PC-9 (cell line): ENCODE data around the gene PCSK7. TPM values are rescaled to one million over a fixed set of nuclear protein-coding genes. Genes with fewer than 3 reads are reported as not detected.

Experiments
- BruUV-seq: library from RNA; stranded (reverse); fragments of 400-500 nt; replicated peaks from 2 replicates; lab custom pipeline; 2021; lab: Mats Ljungman, UMichigan
- CTCF ChIA-PET: fragments of 300-600 bp; sonication (Branson Sonifier 250); formaldehyde crosslinking; loops from one replicate; lab custom pipeline; 2022; ENCODE audit warnings: antibody characterized with exemption; lab: Charles Lee
- POLR2A ChIA-PET: fragments of 300-600 bp; sonication (Branson Sonifier 250); formaldehyde crosslinking; loops from one replicate; lab custom pipeline; 2022; ENCODE audit warnings: antibody characterized with exemption; ENCODE audit not compliant: unreplicated experiment; lab: Charles Lee
- DNase-seq, 2 experiments: peaks; one replicate each; pipeline versions ENCODE4 v3.0.0 to v3.0.0-alpha.2; 2015 to 2022; ENCODE audit warnings: mixed read lengths in 1 of 2
- H2AFZ ChIP-seq: fragments of 200-600 bp; sonication (generic); 2 replicates; pipeline ENCODE4 v1.8.1; 2017; ENCODE audit warnings: antibody characterized with exemption
- H3F3A ChIP-seq: fragments of 200-600 bp; sonication (generic); 2 replicates; pipeline ENCODE4 v1.8.1; 2017; ENCODE audit warnings: antibody characterized with exemption, mild to moderate bottlenecking, low read depth; ENCODE audit not compliant: insufficient read depth
- H3K27ac ChIP-seq: fragments of 200-600 bp; sonication (generic); 2 replicates; pipeline ENCODE4 v1.6.1; 2016; ENCODE audit warnings: mixed run types
- H3K27me3 ChIP-seq: fragments of 200-600 bp; sonication (generic); 2 replicates; pipeline ENCODE4 v1.6.1; 2016; ENCODE audit warnings: low read depth, mixed run types; ENCODE audit not compliant: insufficient read depth
- H3K36me3 ChIP-seq: fragments of 200-600 bp; sonication (generic); 2 replicates; pipeline ENCODE4 v1.6.1; 2016; ENCODE audit warnings: low read depth, mixed run types
- H3K4me1 ChIP-seq: fragments of 200-600 bp; sonication (generic); replicated peaks from 2 replicates; pipeline ENCODE4 v1.6.1; 2016; ENCODE audit warnings: mixed run types; ENCODE audit not compliant: insufficient read depth
- H3K4me2 ChIP-seq: fragments of 200-600 bp; sonication (generic); 2 replicates; pipeline ENCODE4 v1.6.1; 2017; ENCODE audit warnings: mixed run types
- H3K4me3 ChIP-seq: fragments of 200-600 bp; sonication (generic); 2 replicates; pipeline ENCODE4 v1.6.1; 2016; ENCODE audit warnings: mixed run types
- H3K79me2 ChIP-seq: fragments of 200-600 bp; sonication (generic); 2 replicates; pipeline ENCODE4 v1.6.1; 2017; ENCODE audit warnings: low read depth, mixed run types
- H3K9me2 ChIP-seq: fragments of 200-600 bp; sonication (generic); 2 replicates; pipeline ENCODE4 v1.8.1; 2017; ENCODE audit warnings: mild to moderate bottlenecking; ENCODE audit not compliant: insufficient read depth
- H3K9me3 ChIP-seq: fragments of 200-600 bp; sonication (generic); 2 replicates; pipeline ENCODE4 v1.8.1; 2016; ENCODE audit warnings: low read depth; ENCODE audit not compliant: insufficient read depth
- H4K20me1 ChIP-seq: fragments of 200-600 bp; sonication (generic); 2 replicates; pipeline ENCODE4 v1.8.1; 2017; ENCODE audit not compliant: insufficient read depth
- EZH2 ChIP-seq: fragments of 200-600 bp; sonication (generic); IDR thresholded peaks from 2 replicates; pipeline ENCODE4 v1.8.0; 2017; ENCODE audit warnings: antibody characterized with exemption, low read depth
- intact Hi-C: fragments of 100-400 bp; cut with micrococcal nuclease; formaldehyde crosslinking; loops from one replicate; pipeline ENCODE4 v1.10.0; 2022; ENCODE audit not compliant: unreplicated experiment
- total RNA-seq: library from RNA; stranded (reverse); gene quantifications from 2 replicates; pipeline ENCODE4 v1.2.3, GENCODE V29; 2021
- TF ChIP-seq, protein P1 (sequence below): fragments of 200-600 bp; sonication (generic); conservative IDR thresholded peaks from 2 replicates; pipeline ENCODE4 v1.6.1; 2017; ENCODE audit warnings: mixed run types, antibody characterized with exemption, mild to moderate bottlenecking, moderate library complexity

Gene PCSK7
- total RNA-seq, 1 experiment from 2014 or later = 41.6 TPM

DNA sequence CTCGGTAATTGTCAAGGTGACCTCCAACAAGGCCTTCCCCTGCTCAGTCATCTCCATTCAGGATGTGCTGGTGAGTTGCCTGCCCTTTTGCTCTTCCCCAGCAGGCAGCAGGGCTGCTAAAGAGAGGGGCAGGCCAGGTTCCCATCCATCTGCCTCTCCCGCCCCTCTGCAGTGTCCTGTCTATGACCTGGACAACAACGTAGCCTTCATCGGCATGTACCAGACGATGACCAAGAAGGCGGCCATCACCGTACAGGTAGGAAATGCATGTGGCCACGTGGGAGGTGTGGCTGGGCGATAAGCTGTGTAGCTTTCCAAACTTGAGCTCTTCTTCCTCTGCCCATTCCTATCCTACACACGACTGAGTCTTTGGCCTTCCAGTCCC, 49.3 kb downstream of the PCSK7 start:
- BruUV-seq = no TSS peak
- H3K79me2 ChIP-seq = no peaks in the 10 kb centered on the region
- peaks cover 18% of the 10 kb centered on the region for H3K4me1 ChIP-seq
- H3K36me3 ChIP-seq = no peaks in the 10 kb centered on the region
- no peak for TF ChIP-seq EZH2
- TF ChIP-seq, protein P1, sequence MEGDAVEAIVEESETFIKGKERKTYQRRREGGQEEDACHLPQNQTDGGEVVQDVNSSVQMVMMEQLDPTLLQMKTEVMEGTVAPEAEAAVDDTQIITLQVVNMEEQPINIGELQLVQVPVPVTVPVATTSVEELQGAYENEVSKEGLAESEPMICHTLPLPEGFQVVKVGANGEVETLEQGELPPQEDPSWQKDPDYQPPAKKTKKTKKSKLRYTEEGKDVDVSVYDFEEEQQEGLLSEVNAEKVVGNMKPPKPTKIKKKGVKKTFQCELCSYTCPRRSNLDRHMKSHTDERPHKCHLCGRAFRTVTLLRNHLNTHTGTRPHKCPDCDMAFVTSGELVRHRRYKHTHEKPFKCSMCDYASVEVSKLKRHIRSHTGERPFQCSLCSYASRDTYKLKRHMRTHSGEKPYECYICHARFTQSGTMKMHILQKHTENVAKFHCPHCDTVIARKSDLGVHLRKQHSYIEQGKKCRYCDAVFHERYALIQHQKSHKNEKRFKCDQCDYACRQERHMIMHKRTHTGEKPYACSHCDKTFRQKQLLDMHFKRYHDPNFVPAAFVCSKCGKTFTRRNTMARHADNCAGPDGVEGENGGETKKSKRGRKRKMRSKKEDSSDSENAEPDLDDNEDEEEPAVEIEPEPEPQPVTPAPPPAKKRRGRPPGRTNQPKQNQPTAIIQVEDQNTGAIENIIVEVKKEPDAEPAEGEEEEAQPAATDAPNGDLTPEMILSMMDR = no peak
- H3K27me3 ChIP-seq = no peaks in the 10 kb centered on the region
- ChIA-PET POLR2A (interaction anchor here (0.6 kb wide), 1 partner anchor 338 kb away, joined by 5 read pairs; no protein-coding TSS in a partner anchor), CTCF (no interaction called here)
- intact Hi-C loops = no loop called here
- H4K20me1 ChIP-seq = no peaks in the 10 kb centered on the region
- no peak overlapping the region for H3K4me2 ChIP-seq
- H3K9me3 ChIP-seq = no peaks in the 10 kb centered on the region
- no peak for DNase-seq
- H3F3A ChIP-seq = peaks cover 6% of the 10 kb centered on the region; the same call in 1 of the 2 replicates
- H2AFZ ChIP-seq = no peak overlapping the region
- H3K4me3 ChIP-seq = no peak overlapping the region
- no peaks in the 10 kb centered on the region for H3K9me2 ChIP-seq
- H3K27ac ChIP-seq = no peak overlapping the region

DNA sequence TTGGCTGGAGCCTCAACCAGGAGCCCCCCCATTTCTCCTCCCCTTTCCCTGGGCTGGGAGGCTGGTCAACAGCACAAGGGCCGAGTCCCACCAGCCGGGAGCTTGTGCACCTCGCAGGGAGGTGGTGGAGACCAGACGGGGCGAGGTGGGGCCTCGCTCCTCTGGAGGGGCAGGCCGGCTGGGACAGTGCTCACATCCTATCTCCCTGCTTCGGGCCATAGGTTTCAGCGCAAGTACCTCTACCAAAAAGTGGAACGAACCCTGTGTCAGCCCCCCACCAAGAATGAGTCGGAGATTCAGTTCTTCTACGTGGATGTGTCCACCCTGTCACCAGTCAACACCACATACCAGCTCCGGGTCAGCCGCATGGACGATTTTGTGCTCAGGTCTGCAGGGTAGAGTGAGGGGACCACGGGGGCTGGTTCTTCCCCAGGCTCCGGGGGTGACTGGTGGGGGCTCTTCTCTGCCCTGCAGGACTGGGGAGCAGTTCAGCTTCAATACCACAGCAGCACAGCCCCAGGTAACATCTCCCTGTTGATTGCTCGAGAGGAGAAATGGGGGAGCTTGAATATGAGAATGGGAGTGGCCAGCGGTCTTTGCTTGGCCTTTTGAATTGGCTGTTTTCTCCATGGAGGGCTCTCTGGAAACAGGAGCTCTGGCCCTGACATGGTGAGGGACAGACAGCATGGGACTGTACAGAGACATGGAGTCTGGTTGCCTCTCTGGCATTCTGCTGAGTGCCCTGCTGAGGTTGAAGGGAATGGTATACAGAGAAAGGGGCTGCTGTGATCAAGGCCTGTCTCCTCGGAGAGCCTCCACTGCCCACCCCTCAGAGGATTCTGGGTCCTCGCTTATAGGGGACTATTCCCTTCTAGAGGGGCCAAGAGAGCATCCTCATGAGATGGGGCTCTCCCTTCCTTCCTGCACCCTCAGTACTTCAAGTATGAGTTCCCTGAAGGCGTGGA, 50.0 kb downstream of the PCSK7 start:
- Histone ChIP-seq H3K9me2 (no peaks in the 10 kb centered on the region), H2AFZ (no peak overlapping the region), H3K79me2 (no peaks in the 10 kb centered on the region), H3F3A (peaks cover 10% of the 10 kb centered on the region; the same call in 1 of the 2 replicates), H3K4me1 (peaks cover 19% of the 10 kb centered on the region), H3K27me3 (no peaks in the 10 kb centered on the region), H3K9me3 (no peaks in the 10 kb centered on the region), H3K27ac (no peak overlapping the region), H3K4me3 (no peak overlapping the region), H4K20me1 (no peaks in the 10 kb centered on the region), H3K4me2 (no peak overlapping the region), H3K36me3 (no peaks in the 10 kb centered on the region)
- ChIA-PET CTCF (no interaction called here), POLR2A (no interaction called here)
- BruUV-seq = no TSS peak
- intact Hi-C loops = no loop called here
- no peak for DNase-seq
- TF ChIP-seq, protein P1 = no peak
- TF ChIP-seq EZH2 = no peak

DNA sequence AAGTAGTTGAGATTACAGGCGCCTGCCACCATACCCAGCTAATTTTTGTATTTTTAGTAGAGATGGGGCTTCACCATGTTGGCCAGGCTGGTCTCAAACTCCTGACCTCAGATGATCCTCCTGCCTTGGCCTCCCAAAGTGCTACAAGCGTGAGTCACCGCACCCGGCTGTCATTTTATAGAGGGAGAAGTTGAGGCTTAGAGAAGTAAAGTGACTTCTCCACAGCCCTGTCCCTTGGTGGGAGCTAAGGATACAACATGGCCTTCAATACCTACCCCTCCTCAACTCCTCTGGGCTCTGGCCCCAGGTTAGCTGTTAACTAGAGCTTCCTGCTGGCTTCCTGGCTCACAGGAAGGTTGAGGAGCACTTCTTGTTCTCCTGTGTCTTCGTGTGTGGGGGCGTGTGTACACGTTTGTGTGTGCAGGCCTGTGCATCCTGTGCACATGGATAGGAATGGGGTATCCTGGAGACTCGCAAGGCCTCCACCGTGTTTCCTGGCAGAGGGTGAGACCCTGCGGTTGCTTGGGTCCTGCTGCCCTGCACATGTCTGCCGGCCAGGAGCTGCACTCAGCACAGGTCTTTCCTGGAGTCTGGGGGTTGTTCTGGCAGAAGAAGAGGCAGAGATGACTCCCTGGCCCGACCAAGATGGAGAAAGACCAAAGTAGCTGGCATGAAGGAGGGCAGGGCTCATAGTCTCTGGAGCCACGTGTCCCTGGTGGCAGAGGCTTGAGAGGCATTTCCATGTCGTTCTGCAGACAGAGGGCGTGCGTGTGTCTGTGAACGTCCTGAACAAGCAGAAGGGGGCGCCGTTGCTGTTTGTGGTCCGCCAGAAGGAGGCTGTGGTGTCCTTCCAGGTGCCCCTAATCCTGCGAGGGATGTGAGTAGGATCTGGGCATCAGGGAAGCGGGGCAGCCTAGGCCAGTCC, 51.0 kb downstream of the PCSK7 start:
- H3K27me3 ChIP-seq = no peaks in the 10 kb centered on the region
- ChIA-PET POLR2A (interaction anchor here (0.6 kb wide), 1 partner anchor 360 kb away, joined by 37 read pairs; no protein-coding TSS in a partner anchor), CTCF (no interaction called here)
- no peaks in the 10 kb centered on the region for H3K79me2 ChIP-seq
- intact Hi-C loops = no loop called here
- no peak overlapping the region for H2AFZ ChIP-seq
- H3K9me2 ChIP-seq = no peaks in the 10 kb centered on the region
- H4K20me1 ChIP-seq = no peaks in the 10 kb centered on the region
- H3K27ac ChIP-seq = no peak overlapping the region
- H3F3A ChIP-seq = peaks cover 10% of the 10 kb centered on the region; the same call in 1 of the 2 replicates
- peaks cover 19% of the 10 kb centered on the region for H3K4me1 ChIP-seq
- H3K4me2 ChIP-seq = no peak overlapping the region
- no TSS peak for BruUV-seq
- DNase-seq = no peak
- no peaks in the 10 kb centered on the region for H3K9me3 ChIP-seq
- no peak for TF ChIP-seq EZH2
- TF ChIP-seq, protein P1 = peak; percentile 25; the same call in 1 of the 2 replicates
- no peaks in the 10 kb centered on the region for H3K36me3 ChIP-seq
- no peak overlapping the region for H3K4me3 ChIP-seq
